Endodermal cell (in vitro differentiated cells): Measurements from ENCODE around the gene DDX49. TPM values are rescaled to one million over a fixed set of nuclear protein-coding genes. Genes with fewer than 3 reads are reported as not detected.

Experiments
- DNase-seq: peaks from one replicate; pipeline ENCODE4 v3.0.0-alpha.2; 2017
- H3K27ac ChIP-seq: 2 replicates; pipeline ENCODE4 v1.5.1; 2013; ENCODE audit warnings: mild to moderate bottlenecking, low read depth, low read length, moderate library complexity
- H3K27me3 ChIP-seq: 2 replicates; pipeline ENCODE4 v1.6.1; 2013; ENCODE audit warnings: mild to moderate bottlenecking, low read length, moderate library complexity; ENCODE audit not compliant: insufficient read depth, control insufficient read depth, poor library complexity, severe bottlenecking
- H3K36me3 ChIP-seq: 2 replicates; pipeline ENCODE4 v1.7.0; 2013; ENCODE audit warnings: mild to moderate bottlenecking, low read length, moderate library complexity; ENCODE audit not compliant: control insufficient read depth, insufficient read depth
- H3K4me1 ChIP-seq: one replicate; pipeline ENCODE4 v1.7.0; 2013; ENCODE audit warnings: low read length; ENCODE audit not compliant: control insufficient read depth, insufficient read depth
- H3K4me3 ChIP-seq: 2 replicates; pipeline ENCODE4 v1.5.1; 2013; ENCODE audit warnings: mild to moderate bottlenecking, low read length, moderate library complexity
- H3K9ac ChIP-seq: 2 replicates; pipeline ENCODE4 v1.6.1; 2013; ENCODE audit warnings: mild to moderate bottlenecking, low read length, moderate library complexity; ENCODE audit not compliant: poor library complexity, severe bottlenecking; ENCODE audit errors: extremely low read depth
- H3K9me3 ChIP-seq: 2 replicates; pipeline ENCODE4 v1.6.1; 2013; ENCODE audit warnings: mild to moderate bottlenecking, low read length, moderate library complexity; ENCODE audit not compliant: control insufficient read depth
- H3K27ac Mint-ChIP-seq: 2 replicates; pipeline ENCODE4 v1.8.0; 2020; ENCODE audit warnings: mixed read lengths
- H3K27me3 Mint-ChIP-seq: 2 replicates; pipeline ENCODE4 v1.8.0; 2021; ENCODE audit warnings: mild to moderate bottlenecking, mixed read lengths; ENCODE audit not compliant: insufficient read depth
- H3K36me3 Mint-ChIP-seq: 2 replicates; pipeline ENCODE4 v1.8.0; 2020; ENCODE audit warnings: low read depth, mixed read lengths
- H3K4me1 Mint-ChIP-seq: 2 replicates; pipeline ENCODE4 v1.8.0; 2020; ENCODE audit warnings: mixed read lengths
- H3K4me3 Mint-ChIP-seq: 2 replicates; pipeline ENCODE4 v1.8.0; 2020; ENCODE audit warnings: mild to moderate bottlenecking, moderate library complexity, mixed read lengths
- H3K9me3 Mint-ChIP-seq: 2 replicates; pipeline ENCODE4 v1.8.0; 2020; ENCODE audit warnings: mild to moderate bottlenecking, mixed read lengths
- CTCF ChIP-seq: fragments of 200-600 bp; sonication (generic); conservative IDR thresholded peaks from 2 replicates; pipeline ENCODE4 v1.5.0; 2021; ENCODE audit warnings: antibody characterized with exemption, mild to moderate bottlenecking
- WGBS, 2 experiments: methylation state at CpG; one replicate each; pipeline versions ENCODE4 v1.1.5 to v1.1.7; 2013; ENCODE audit warnings: missing lambda C conversion rate in 2 of 2, mixed read lengths in 1 of 2; ENCODE audit not compliant: insufficient coverage in 1 of 2, insufficient read length in 1 of 2; 5-methylcytosine and 5-hydroxymethylcytosine counted together
- total RNA-seq, 2 donors: library from RNA; stranded (reverse); fragmentation: NEBNext Ultra II Directional in 1 of 2; extraction: Animal tissue kit (Norgen Biotek cat#: 25700) in 1 of 2; gene quantifications; 2 replicates in 1 of 2; 3 replicates in 1 of 2; pipeline ENCODE4 v1.2.1, GENCODE V29; 2021

DDX49 gene
- total RNA-seq, 2 donors from 2014 or later, result 30.4 to 37.9 TPM

GRCh38 chr19:18928018-18928805 is 8.7 kb downstream of the DDX49 start:
- no peak for TF ChIP-seq CTCF
- no peak overlapping the region for H3K27ac Mint-ChIP-seq

DNA sequence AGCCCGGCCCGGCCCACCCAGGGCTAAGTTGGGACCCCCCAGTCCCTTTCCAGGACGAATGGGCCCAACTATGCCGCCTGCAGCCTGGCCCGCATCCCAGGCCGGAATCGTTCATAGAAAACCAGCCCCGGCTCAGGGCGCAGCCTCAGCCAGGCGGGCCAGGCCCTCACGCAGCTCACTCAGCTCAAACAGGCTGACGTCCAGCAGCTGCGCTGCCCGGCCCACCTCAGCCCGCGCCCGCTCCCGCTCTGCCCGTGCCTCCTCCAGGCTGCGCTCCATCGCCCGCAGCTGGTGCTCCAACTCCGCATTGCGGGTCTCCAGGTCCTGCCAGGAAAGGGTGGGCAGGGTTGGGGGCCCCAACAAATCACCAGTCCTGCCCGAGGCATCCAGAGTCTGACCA is 9.8 kb downstream of the DDX49 start:
- H3K4me3 Mint-ChIP-seq, result no peak overlapping the region
- Histone ChIP-seq H3K9ac (no peak overlapping the region), H3K27me3 (peaks cover 4% of the 10 kb centered on the region), H3K4me3 (no peak overlapping the region), H3K36me3 (peaks cover 37% of the 10 kb centered on the region), H3K9me3 (no peaks in the 10 kb centered on the region), H3K27ac (no peak overlapping the region), H3K4me1 (no peaks in the 10 kb centered on the region)
- no peak overlapping the region for H3K27ac Mint-ChIP-seq
- peaks cover 38% of the 10 kb centered on the region for H3K36me3 Mint-ChIP-seq
- H3K27me3 Mint-ChIP-seq, result peaks cover 14% of the 10 kb centered on the region
- H3K9me3 Mint-ChIP-seq, result no peaks in the 10 kb centered on the region
- DNase-seq, result no peak
- no peak for TF ChIP-seq CTCF
- 93% methylated on average over 19 to 25 of the region's 25 CpGs for WGBS, 2 experiments
- H3K4me1 Mint-ChIP-seq, result no peaks in the 10 kb centered on the region

More at GRCh38 chr19:18928018-18928805, 8.7 kb downstream of the DDX49 start:
- H3K4me1 Mint-ChIP-seq, result no peaks in the 10 kb centered on the region
- H3K36me3 Mint-ChIP-seq, result peaks cover 37% of the 10 kb centered on the region
- H3K36me3 ChIP-seq, result peaks cover 35% of the 10 kb centered on the region
- no peak overlapping the region for H3K4me3 Mint-ChIP-seq
- no peak for DNase-seq
- no peaks in the 10 kb centered on the region for H3K27me3 ChIP-seq
- no peak overlapping the region for H3K4me3 ChIP-seq
- peaks cover 3% of the 10 kb centered on the region for H3K27me3 Mint-ChIP-seq
- 92 to 95% methylated on average over 12 to 26 of the region's 26 CpGs for WGBS, 2 experiments
- no peaks in the 10 kb centered on the region for H3K9me3 ChIP-seq
- H3K27ac ChIP-seq, result no peak overlapping the region
- no peak overlapping the region for H3K9ac ChIP-seq
- H3K4me1 ChIP-seq, result no peaks in the 10 kb centered on the region
- H3K9me3 Mint-ChIP-seq, result no peaks in the 10 kb centered on the region

GRCh38 chr19:18931316-18932162 is 12.0 kb downstream of the DDX49 start:
- Histone ChIP-seq H3K27me3 (peaks cover 4% of the 10 kb centered on the region), H3K9me3 (no peaks in the 10 kb centered on the region), H3K36me3 (peaks cover 26% of the 10 kb centered on the region), H3K4me1 (no peaks in the 10 kb centered on the region), H3K27ac (no peak overlapping the region), H3K4me3 (no peak overlapping the region), H3K9ac (no peak overlapping the region)
- Mint-ChIP-seq H3K4me1 (no peaks in the 10 kb centered on the region), H3K27me3 (peaks cover 18% of the 10 kb centered on the region), H3K36me3 (peaks cover 23% of the 10 kb centered on the region), H3K9me3 (no peaks in the 10 kb centered on the region), H3K4me3 (no peak overlapping the region), H3K27ac (no peak overlapping the region)
- TF ChIP-seq CTCF, result no peak
- WGBS, 2 experiments, result 85 to 96% methylated on average over 3 to 34 of the region's 34 CpGs
- DNase-seq, result no peak
